Endodermal cell (in vitro differentiated cells): Measurements from ENCODE around the gene LTBP3. TPM values are rescaled to one million over a fixed set of nuclear protein-coding genes. Genes with fewer than 3 reads are reported as not detected.

ENCODE experiments used
- DNase-seq: peaks from one replicate; pipeline ENCODE4 v3.0.0-alpha.2; 2017
- H3K27ac ChIP-seq: 2 replicates; pipeline ENCODE4 v1.5.1; 2013; ENCODE audit warnings: mild to moderate bottlenecking, low read depth, low read length, moderate library complexity
- H3K27me3 ChIP-seq: 2 replicates; pipeline ENCODE4 v1.6.1; 2013; ENCODE audit warnings: mild to moderate bottlenecking, low read length, moderate library complexity; ENCODE audit not compliant: insufficient read depth, control insufficient read depth, poor library complexity, severe bottlenecking
- H3K36me3 ChIP-seq: 2 replicates; pipeline ENCODE4 v1.7.0; 2013; ENCODE audit warnings: mild to moderate bottlenecking, low read length, moderate library complexity; ENCODE audit not compliant: control insufficient read depth, insufficient read depth
- H3K4me1 ChIP-seq: one replicate; pipeline ENCODE4 v1.7.0; 2013; ENCODE audit warnings: low read length; ENCODE audit not compliant: control insufficient read depth, insufficient read depth
- H3K4me3 ChIP-seq: 2 replicates; pipeline ENCODE4 v1.5.1; 2013; ENCODE audit warnings: mild to moderate bottlenecking, low read length, moderate library complexity
- H3K9ac ChIP-seq: 2 replicates; pipeline ENCODE4 v1.6.1; 2013; ENCODE audit warnings: mild to moderate bottlenecking, low read length, moderate library complexity; ENCODE audit not compliant: poor library complexity, severe bottlenecking; ENCODE audit errors: extremely low read depth
- H3K9me3 ChIP-seq: 2 replicates; pipeline ENCODE4 v1.6.1; 2013; ENCODE audit warnings: mild to moderate bottlenecking, low read length, moderate library complexity; ENCODE audit not compliant: control insufficient read depth
- H3K27ac Mint-ChIP-seq: 2 replicates; pipeline ENCODE4 v1.8.0; 2020; ENCODE audit warnings: mixed read lengths
- H3K27me3 Mint-ChIP-seq: 2 replicates; pipeline ENCODE4 v1.8.0; 2021; ENCODE audit warnings: mild to moderate bottlenecking, mixed read lengths; ENCODE audit not compliant: insufficient read depth
- H3K36me3 Mint-ChIP-seq: 2 replicates; pipeline ENCODE4 v1.8.0; 2020; ENCODE audit warnings: low read depth, mixed read lengths
- H3K4me1 Mint-ChIP-seq: 2 replicates; pipeline ENCODE4 v1.8.0; 2020; ENCODE audit warnings: mixed read lengths
- H3K4me3 Mint-ChIP-seq: 2 replicates; pipeline ENCODE4 v1.8.0; 2020; ENCODE audit warnings: mild to moderate bottlenecking, moderate library complexity, mixed read lengths
- H3K9me3 Mint-ChIP-seq: 2 replicates; pipeline ENCODE4 v1.8.0; 2020; ENCODE audit warnings: mild to moderate bottlenecking, mixed read lengths
- WGBS, 2 experiments: methylation state at CpG; one replicate each; pipeline versions ENCODE4 v1.1.5 to v1.1.7; 2013; ENCODE audit warnings: missing lambda C conversion rate in 2 of 2, mixed read lengths in 1 of 2; ENCODE audit not compliant: insufficient coverage in 1 of 2, insufficient read length in 1 of 2; 5-methylcytosine and 5-hydroxymethylcytosine counted together
- total RNA-seq, 2 donors: library from RNA; stranded (reverse); fragmentation: NEBNext Ultra II Directional in 1 of 2; extraction: Animal tissue kit (Norgen Biotek cat#: 25700) in 1 of 2; gene quantifications; 2 replicates in 1 of 2; 3 replicates in 1 of 2; pipeline ENCODE4 v1.2.1, GENCODE V29; 2021
- TF ChIP-seq, protein P1 (sequence below): fragments of 200-600 bp; sonication (generic); conservative IDR thresholded peaks from 2 replicates; pipeline ENCODE4 v1.5.0; 2021; ENCODE audit warnings: antibody characterized with exemption, mild to moderate bottlenecking

The LTBP3 gene
- total RNA-seq, 2 donors from 2014 or later = 19.7 to 24.2 TPM

GRCh38 chr11:65580031-65580692 lies 22.0 kb upstream of the LTBP3 start:
- peaks cover 54% of the 10 kb centered on the region for H3K27me3 ChIP-seq
- 94 to 96% methylated on average over 13 to 19 of the region's 19 CpGs for WGBS, 2 experiments

DNA sequence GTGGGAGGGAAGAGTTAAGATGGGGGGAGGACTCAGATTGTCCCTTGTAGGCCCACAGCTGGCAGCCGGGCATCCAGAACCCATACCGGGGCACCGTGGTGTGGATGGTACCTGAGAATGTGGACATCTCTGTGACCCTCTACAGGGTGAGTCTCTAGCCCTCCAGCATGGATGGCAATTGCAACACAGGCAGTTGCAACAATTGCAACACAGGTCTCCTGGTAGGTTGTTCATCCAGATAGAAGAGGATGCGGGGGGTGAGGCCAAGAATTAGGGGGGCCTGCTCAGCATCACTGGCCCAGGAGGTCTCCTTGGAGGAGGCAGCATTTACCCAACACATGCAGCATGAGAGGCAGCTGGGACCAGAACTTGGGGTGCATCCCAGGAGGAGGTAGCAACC lies 21.1 kb upstream of the LTBP3 start:
- peaks cover 53% of the 10 kb centered on the region for H3K27me3 ChIP-seq
- DNase-seq = no peak
- Mint-ChIP-seq H3K9me3 (no peaks in the 10 kb centered on the region), H3K27ac (no peak overlapping the region), H3K4me3 (no peak overlapping the region), H3K27me3 (peaks cover 90% of the 10 kb centered on the region), H3K4me1 (peaks cover 15% of the 10 kb centered on the region), H3K36me3 (no peaks in the 10 kb centered on the region)
- H3K27ac ChIP-seq = no peak overlapping the region
- H3K9ac ChIP-seq = no peak overlapping the region
- H3K36me3 ChIP-seq = no peaks in the 10 kb centered on the region
- H3K4me1 ChIP-seq = peaks cover 2% of the 10 kb centered on the region
- no peaks in the 10 kb centered on the region for H3K9me3 ChIP-seq
- no peak overlapping the region for H3K4me3 ChIP-seq
- 80 to 89% methylated on average over 3 to 4 of the region's 4 CpGs for WGBS, 2 experiments
- TF ChIP-seq, protein P1, sequence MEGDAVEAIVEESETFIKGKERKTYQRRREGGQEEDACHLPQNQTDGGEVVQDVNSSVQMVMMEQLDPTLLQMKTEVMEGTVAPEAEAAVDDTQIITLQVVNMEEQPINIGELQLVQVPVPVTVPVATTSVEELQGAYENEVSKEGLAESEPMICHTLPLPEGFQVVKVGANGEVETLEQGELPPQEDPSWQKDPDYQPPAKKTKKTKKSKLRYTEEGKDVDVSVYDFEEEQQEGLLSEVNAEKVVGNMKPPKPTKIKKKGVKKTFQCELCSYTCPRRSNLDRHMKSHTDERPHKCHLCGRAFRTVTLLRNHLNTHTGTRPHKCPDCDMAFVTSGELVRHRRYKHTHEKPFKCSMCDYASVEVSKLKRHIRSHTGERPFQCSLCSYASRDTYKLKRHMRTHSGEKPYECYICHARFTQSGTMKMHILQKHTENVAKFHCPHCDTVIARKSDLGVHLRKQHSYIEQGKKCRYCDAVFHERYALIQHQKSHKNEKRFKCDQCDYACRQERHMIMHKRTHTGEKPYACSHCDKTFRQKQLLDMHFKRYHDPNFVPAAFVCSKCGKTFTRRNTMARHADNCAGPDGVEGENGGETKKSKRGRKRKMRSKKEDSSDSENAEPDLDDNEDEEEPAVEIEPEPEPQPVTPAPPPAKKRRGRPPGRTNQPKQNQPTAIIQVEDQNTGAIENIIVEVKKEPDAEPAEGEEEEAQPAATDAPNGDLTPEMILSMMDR = no peak

More at GRCh38 chr11:65580031-65580692, 22.0 kb upstream of the LTBP3 start:
- Histone ChIP-seq H3K4me1 (no peaks in the 10 kb centered on the region), H3K36me3 (no peaks in the 10 kb centered on the region), H3K9ac (no peak overlapping the region), H3K4me3 (no peak overlapping the region), H3K27ac (no peak overlapping the region), H3K9me3 (no peaks in the 10 kb centered on the region)
- TF ChIP-seq, protein P1 = no peak
- Mint-ChIP-seq H3K36me3 (no peaks in the 10 kb centered on the region), H3K27me3 (peaks cover 90% of the 10 kb centered on the region), H3K9me3 (no peaks in the 10 kb centered on the region), H3K27ac (no peak overlapping the region), H3K4me1 (peaks cover 9% of the 10 kb centered on the region), H3K4me3 (no peak overlapping the region)
- no peak for DNase-seq

DNA sequence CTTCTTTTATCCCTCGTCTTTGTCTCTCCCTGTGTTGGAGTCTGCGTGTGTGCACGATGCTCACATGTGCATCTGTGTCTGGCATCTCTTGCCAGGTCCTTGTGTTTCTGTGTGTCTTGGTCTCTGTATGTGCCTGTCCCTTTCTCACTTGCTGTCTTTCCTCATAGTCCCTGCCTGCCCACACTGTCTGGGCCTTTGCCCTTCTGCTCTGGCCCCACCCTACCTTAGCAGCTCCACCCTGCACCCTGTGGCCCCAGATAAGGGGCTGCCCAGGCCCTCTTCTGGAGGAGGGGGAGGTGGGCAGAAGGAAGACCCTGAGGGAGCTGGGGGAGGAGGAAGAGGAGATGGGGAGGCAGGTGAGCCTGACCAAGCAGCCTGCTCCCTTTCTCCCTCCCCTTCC lies 20.5 kb upstream of the LTBP3 start:
- H3K9me3 ChIP-seq = no peaks in the 10 kb centered on the region
- no peaks in the 10 kb centered on the region for H3K36me3 ChIP-seq
- peaks cover 18% of the 10 kb centered on the region for H3K4me1 Mint-ChIP-seq
- peaks cover 84% of the 10 kb centered on the region for H3K27me3 Mint-ChIP-seq
- TF ChIP-seq, protein P1 = no peak
- no peak overlapping the region for H3K27ac Mint-ChIP-seq
- no peaks in the 10 kb centered on the region for H3K9me3 Mint-ChIP-seq
- H3K27ac ChIP-seq = no peak overlapping the region
- peaks cover 2% of the 10 kb centered on the region for H3K4me1 ChIP-seq
- H3K27me3 ChIP-seq = peaks cover 46% of the 10 kb centered on the region
- H3K4me3 Mint-ChIP-seq = no peak overlapping the region
- DNase-seq = no peak
- no peak overlapping the region for H3K9ac ChIP-seq
- peaks cover 3% of the 10 kb centered on the region for H3K36me3 Mint-ChIP-seq
- no peak overlapping the region for H3K4me3 ChIP-seq
- 89 to 91% methylated on average over 3 of the region's 3 CpGs for WGBS, 2 experiments
